ENCODE measurements around the gene CPM. TPM values are rescaled to one million over a fixed set of nuclear protein-coding genes. Genes with fewer than 3 reads are reported as not detected.

CPM gene
- total and polyA plus RNA-seq, 2 donors (not counting 3 experiments of a cell fraction or from before 2014, with no cell fraction given), result not detected

GRCh38 chr12:68896881-68897540 lies 36.0 kb downstream of the CPM start:
- no peak for FAIRE-seq
- dilution Hi-C loops (cut with MboI; ENCODE audit: extremely low pct_ligation_motif_present, low sequenced_read_pairs) (no loop called here), intact Hi-C loops (cut with micrococcal nuclease) (no loop called here)
- no peak overlapping the region for H3K27ac ChIP-seq (ENCODE audit: insufficient read depth, low read depth, low read length)
- no TSS peak for BruUV-seq (replicated peaks)
- ChIA-PET CTCF (interaction anchor here (1.3 kb wide), 1 partner anchor 10 kb away, joined by 3 read pairs; no protein-coding TSS in a partner anchor), POLR2A (no interaction called here)
- H3K4me2 ChIP-seq (ENCODE audit: insufficient read depth, low read length), result no peak overlapping the region
- no peak for TF ChIP-seq GATA2 (IDR thresholded peaks at IDR 0.05; ENCODE audit: insufficient read depth, insufficient read length, low read depth, low read length)
- TF ChIP-seq POLR2A (IDR thresholded peaks at IDR 0.05; ENCODE audit: low read depth, low read length), result no peak
- no peak for TF ChIP-seq FOS (IDR thresholded peaks at IDR 0.05; ENCODE audit: borderline replicate concordance, insufficient read depth, low read length)
- TF ChIP-seq POLR2AphosphoS5 (IDR thresholded peaks at IDR 0.05; ENCODE audit: insufficient read depth, low read depth, low read length), result no peak
- no peak for TF ChIP-seq MYC (IDR thresholded peaks at IDR 0.05; ENCODE audit: low read depth, low read length)
- TF ChIP-seq EZH2 (IDR thresholded peaks at IDR 0.05; ENCODE audit: borderline replicate concordance, low read depth, low read length, severe bottlenecking), result no peak
- no peak for DNase-seq (ENCODE audit: low read depth, low spot score)
- H3K9me3 ChIP-seq (replicated peaks; ENCODE audit: control insufficient read depth, insufficient read depth, low read length), result no peaks in the 10 kb centered on the region
- H4K20me1 ChIP-seq (replicated peaks; ENCODE audit: control insufficient read depth, extremely low read depth, insufficient read depth, low read length), result no peaks in the 10 kb centered on the region
- no peak overlapping the region for H2AFZ ChIP-seq (ENCODE audit: low read depth, low read length)
- peaks cover 4 to 5% of the 10 kb centered on the region in 2 experiments for H3K27me3 ChIP-seq (ENCODE audit: control insufficient read depth in 2 of 2, insufficient read depth in 2 of 2, low read length in 2 of 2)
- H3K79me2 ChIP-seq (ENCODE audit: control insufficient read depth, insufficient read depth, low read length), result no peaks in the 10 kb centered on the region
- no peaks in the 10 kb centered on the region for H3K4me1 ChIP-seq (ENCODE audit: control insufficient read depth, extremely low read depth, insufficient read depth, low read length)
- H3K4me3 ChIP-seq (replicated peaks in 1 of 3; ENCODE audit: insufficient read depth in 1 of 3, low read depth in 1 of 3, low read length in 3 of 3), result no peak overlapping the region
- no peak overlapping the region for H3K9ac ChIP-seq (replicated peaks; ENCODE audit: extremely low read depth, insufficient read depth, low read length)
- H3K9me1 ChIP-seq (replicated peaks; ENCODE audit: control insufficient read depth, extremely low read depth, insufficient read depth, low read length), result no peaks in the 10 kb centered on the region
- no peaks in the 10 kb centered on the region for H3K36me3 ChIP-seq (ENCODE audit: control insufficient read depth in 2 of 2, extremely low read depth in 1 of 2, insufficient read depth in 2 of 2, low read length in 2 of 2)

GRCh38 chr12:68894276-68894855 lies 38.6 kb downstream of the CPM start:
- BruUV-seq (replicated peaks), result no TSS peak
- Histone ChIP-seq H3K27me3 (ENCODE audit: control insufficient read depth in 2 of 2, insufficient read depth in 2 of 2, low read length in 2 of 2) (peaks cover 5 to 8% of the 10 kb centered on the region in 2 experiments), H3K4me1 (ENCODE audit: control insufficient read depth, extremely low read depth, insufficient read depth, low read length) (no peaks in the 10 kb centered on the region), H3K4me2 (ENCODE audit: insufficient read depth, low read length) (no peak overlapping the region), H3K79me2 (ENCODE audit: control insufficient read depth, insufficient read depth, low read length) (no peaks in the 10 kb centered on the region), H3K9me3 (replicated peaks; ENCODE audit: control insufficient read depth, insufficient read depth, low read length) (no peaks in the 10 kb centered on the region), H3K27ac (ENCODE audit: insufficient read depth, low read depth, low read length) (no peak overlapping the region), H2AFZ (ENCODE audit: low read depth, low read length) (no peak overlapping the region), H4K20me1 (replicated peaks; ENCODE audit: control insufficient read depth, extremely low read depth, insufficient read depth, low read length) (no peaks in the 10 kb centered on the region), H3K9ac (replicated peaks; ENCODE audit: extremely low read depth, insufficient read depth, low read length) (no peak overlapping the region), H3K9me1 (replicated peaks; ENCODE audit: control insufficient read depth, extremely low read depth, insufficient read depth, low read length) (no peaks in the 10 kb centered on the region), H3K36me3 (ENCODE audit: control insufficient read depth in 2 of 2, extremely low read depth in 1 of 2, insufficient read depth in 2 of 2, low read length in 2 of 2) (no peaks in the 10 kb centered on the region), H3K4me3 (replicated peaks in 1 of 3; ENCODE audit: insufficient read depth in 1 of 3, low read depth in 1 of 3, low read length in 3 of 3) (no peak overlapping the region)
- no peak for FAIRE-seq
- POLR2A ChIA-PET, result no interaction called here
- no peak for DNase-seq (ENCODE audit: low read depth, low spot score)
- dilution Hi-C loops (cut with MboI; ENCODE audit: extremely low pct_ligation_motif_present, low sequenced_read_pairs) (no loop called here), intact Hi-C loops (cut with micrococcal nuclease) (no loop called here)
- no peak for TF ChIP-seq POLR2AphosphoS5 (IDR thresholded peaks at IDR 0.05; ENCODE audit: insufficient read depth, low read depth, low read length)
- no peak for TF ChIP-seq MAX (IDR thresholded peaks at IDR 0.05; ENCODE audit: insufficient read depth, insufficient read length)
- TF ChIP-seq MYC (IDR thresholded peaks at IDR 0.05; ENCODE audit: low read depth, low read length), result no peak
- TF ChIP-seq CTCF (IDR thresholded peaks at IDR 0.05; ENCODE audit: extremely low read depth in 1 of 2, insufficient read depth in 1 of 2, low read depth in 1 of 2, low read length in 2 of 2), result no peak
- no peak for TF ChIP-seq POLR2A (IDR thresholded peaks at IDR 0.05; ENCODE audit: low read depth, low read length)
- TF ChIP-seq EZH2 (IDR thresholded peaks at IDR 0.05; ENCODE audit: borderline replicate concordance, low read depth, low read length, severe bottlenecking), result no peak
- no peak for TF ChIP-seq JUN (IDR thresholded peaks at IDR 0.05; ENCODE audit: borderline replicate concordance, insufficient read depth, insufficient read length, low read depth)
- TF ChIP-seq FOS (IDR thresholded peaks at IDR 0.05; ENCODE audit: borderline replicate concordance, insufficient read depth, low read length), result no peak
- TF ChIP-seq GATA2 (IDR thresholded peaks at IDR 0.05; ENCODE audit: insufficient read depth, insufficient read length, low read depth, low read length), result no peak
- CTCF ChIA-PET, result no interaction called here
